Measurements from ENCODE around the gene USP47.

DNA sequence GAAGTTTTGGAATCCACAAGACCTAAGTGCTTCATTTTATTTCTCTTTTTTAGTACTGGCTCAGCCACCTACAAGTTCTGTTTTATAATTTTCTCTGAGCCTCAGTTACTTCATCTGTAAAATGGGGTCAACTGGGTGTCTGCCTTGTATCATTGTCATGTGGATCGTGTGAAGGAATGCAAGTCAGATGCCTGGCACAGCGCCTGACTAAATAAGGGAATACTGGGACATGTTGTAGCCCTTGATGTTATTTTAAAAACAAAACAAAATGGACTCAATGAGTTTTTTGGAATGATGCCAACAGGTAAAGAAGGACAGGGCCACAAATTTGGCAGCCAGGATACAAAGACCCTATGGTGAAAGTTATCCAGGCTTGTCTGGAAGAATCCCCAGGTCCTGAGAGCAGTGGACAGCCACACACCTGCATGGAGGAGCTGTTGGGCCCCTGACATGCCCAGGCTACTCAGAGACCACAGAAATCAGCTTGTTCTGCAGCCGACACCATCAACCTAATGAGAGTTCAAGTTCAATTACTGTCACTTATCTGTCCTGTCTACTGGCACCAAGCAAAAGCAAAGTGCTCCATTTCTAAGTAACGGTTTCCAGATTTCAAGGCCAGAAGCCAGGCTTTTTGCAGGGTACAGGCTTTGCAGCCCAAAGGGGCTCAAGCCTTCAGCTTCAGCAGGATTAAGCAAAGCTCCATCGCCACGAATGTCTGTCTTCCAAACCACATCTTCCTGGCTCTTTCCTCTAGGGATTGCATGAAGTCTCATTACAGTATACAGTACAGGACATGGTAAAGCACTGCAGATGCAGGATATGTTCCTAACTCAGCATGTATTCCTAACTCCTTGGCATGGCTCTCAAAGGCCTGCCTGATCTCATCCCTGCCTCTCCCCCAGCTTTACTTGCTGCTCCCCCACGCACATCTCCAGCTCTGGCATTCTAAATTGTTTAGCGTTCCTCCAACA is 148.3 kb downstream of the USP47 start:
- no peak for TF ChIP-seq PHF8 (IDR thresholded peaks at IDR 0.05; ENCODE audit: borderline replicate concordance, low read depth)
- TF ChIP-seq GATA3 (IDR thresholded peaks at IDR 0.05; ENCODE audit: borderline replicate concordance) = no peak
- TF ChIP-seq, protein P1, sequence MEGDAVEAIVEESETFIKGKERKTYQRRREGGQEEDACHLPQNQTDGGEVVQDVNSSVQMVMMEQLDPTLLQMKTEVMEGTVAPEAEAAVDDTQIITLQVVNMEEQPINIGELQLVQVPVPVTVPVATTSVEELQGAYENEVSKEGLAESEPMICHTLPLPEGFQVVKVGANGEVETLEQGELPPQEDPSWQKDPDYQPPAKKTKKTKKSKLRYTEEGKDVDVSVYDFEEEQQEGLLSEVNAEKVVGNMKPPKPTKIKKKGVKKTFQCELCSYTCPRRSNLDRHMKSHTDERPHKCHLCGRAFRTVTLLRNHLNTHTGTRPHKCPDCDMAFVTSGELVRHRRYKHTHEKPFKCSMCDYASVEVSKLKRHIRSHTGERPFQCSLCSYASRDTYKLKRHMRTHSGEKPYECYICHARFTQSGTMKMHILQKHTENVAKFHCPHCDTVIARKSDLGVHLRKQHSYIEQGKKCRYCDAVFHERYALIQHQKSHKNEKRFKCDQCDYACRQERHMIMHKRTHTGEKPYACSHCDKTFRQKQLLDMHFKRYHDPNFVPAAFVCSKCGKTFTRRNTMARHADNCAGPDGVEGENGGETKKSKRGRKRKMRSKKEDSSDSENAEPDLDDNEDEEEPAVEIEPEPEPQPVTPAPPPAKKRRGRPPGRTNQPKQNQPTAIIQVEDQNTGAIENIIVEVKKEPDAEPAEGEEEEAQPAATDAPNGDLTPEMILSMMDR (IDR thresholded peaks at IDR 0.05) = no peak
- TF ChIP-seq POLR2A (IDR thresholded peaks at IDR 0.05; ENCODE audit: low read length) = no peak
- TF ChIP-seq EP300 (IDR thresholded peaks at IDR 0.05) = no peak
- no peak for TF ChIP-seq CHD2 (IDR thresholded peaks at IDR 0.05; ENCODE audit: low read length, partially characterized antibody)
- TF ChIP-seq BHLHE40 (IDR thresholded peaks at IDR 0.05; ENCODE audit: low read depth, low read length) = no peak
- TF ChIP-seq NR3C1 (IDR thresholded peaks at IDR 0.05) = no peak
